Anterior cingulate cortex (tissue), 58 donors: Measurements from ENCODE around the gene BTBD2.

Source experiments
- DNase-seq, 58 donors: peaks; one replicate each; lab custom pipeline; 2025; lab: John Stamatoyannopoulos, UW

The BTBD2 gene

DNA sequence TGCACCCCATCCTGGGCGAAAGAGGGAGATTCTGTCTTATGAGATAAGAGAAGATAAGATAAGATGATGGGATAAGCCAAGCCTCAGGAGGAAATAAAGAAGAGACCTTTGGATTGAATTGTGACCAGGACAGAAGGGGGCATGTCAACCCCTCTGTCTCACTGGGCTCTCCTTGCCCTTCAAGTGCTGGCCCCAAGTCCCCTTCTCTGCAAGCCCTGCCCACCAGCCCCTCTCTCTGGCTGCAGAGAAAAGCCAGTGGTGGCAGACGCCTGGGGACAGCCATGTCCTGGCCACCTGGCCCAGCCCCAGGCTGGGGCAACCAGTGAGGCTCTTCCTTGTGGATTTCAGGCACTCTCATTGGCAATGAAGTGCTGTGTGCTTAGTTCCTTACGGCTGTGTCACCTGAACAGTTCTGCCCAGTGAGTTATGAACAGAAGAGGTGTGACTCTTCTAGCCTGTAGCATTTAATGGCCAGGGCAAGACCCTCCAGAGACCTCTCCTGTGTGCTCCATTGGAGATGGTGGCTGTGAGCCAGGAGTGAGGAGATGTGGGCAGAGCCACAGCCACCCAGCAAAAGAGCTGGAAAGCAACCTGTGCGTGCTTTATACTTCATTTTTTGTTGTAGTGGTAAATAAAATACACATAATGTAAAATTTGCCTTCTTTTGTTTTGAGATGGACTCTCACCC lies 6.1 kb upstream of the BTBD2 start:
- DNase-seq: no peak

GRCh38 chr19:2018752-2019151 lies 3.2 kb upstream of the BTBD2 start:
- no peak for DNase-seq

DNA sequence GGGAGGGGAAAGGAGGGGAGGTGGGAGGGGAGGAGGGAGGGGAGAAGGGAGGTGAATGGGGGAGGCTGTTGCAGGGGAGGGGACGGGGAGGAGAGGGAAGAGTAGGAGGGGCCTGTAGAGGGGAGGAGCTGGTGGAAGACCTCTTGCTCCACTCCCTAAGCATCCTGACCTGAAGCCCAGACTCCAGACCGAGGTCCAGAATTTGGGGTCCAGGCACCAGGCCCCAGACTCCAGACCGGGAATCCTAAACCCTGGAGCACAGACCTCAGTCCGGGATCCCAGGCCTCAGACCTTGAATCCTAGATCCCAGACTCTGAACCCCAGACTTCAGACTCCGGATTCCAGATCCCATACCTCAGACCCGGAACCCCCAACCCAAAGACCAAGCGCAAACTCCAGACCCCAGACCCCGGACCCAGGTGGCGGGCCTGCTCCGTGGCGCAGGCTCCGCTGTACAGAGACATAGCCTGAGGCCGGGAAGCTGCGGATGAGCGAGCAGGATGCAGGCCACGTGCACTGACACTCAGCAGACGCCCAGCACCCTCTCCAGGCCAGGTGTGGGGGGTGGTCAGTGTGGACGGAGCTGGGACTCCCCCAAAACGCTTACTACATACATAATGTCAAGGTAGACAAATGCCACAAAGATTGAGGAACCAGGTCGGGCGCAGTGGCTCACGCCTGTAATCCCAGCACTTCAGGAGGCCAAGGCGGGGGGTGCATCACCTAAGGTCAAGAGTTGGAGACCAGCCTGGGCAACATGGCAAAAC lies 710 bp upstream of the BTBD2 start:
- peak in 45 of 58 donors; percentile 14 to 81 (median 54) for DNase-seq

- peak in 2 of 58 donors; percentile 1 to 12 for DNase-seq
Observed at GRCh38 chr19:2014731-2015607, 545 bp downstream of the BTBD2 start.

GRCh38 chr19:2014131-2014571 lies 1.4 kb downstream of the BTBD2 start:
- no peak for DNase-seq

DNA sequence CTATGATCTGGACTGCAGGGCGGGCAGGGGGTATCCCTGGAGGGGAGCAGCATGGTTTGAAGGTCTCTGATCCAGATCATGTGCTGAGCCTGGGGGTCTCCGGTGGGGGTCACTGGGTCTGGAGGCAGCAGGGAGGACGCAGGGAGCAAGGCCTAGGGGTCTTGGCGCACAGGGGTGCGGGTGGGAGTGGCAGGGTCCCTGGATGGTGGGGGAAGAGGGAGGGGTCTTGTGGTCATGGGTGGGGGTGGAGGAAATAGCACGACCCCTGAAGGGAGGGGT lies 1.9 kb downstream of the BTBD2 start:
- DNase-seq: no peak

GRCh38 chr19:2012941-2013682 lies 2.4 kb downstream of the BTBD2 start:
- DNase-seq: no peak

DNA sequence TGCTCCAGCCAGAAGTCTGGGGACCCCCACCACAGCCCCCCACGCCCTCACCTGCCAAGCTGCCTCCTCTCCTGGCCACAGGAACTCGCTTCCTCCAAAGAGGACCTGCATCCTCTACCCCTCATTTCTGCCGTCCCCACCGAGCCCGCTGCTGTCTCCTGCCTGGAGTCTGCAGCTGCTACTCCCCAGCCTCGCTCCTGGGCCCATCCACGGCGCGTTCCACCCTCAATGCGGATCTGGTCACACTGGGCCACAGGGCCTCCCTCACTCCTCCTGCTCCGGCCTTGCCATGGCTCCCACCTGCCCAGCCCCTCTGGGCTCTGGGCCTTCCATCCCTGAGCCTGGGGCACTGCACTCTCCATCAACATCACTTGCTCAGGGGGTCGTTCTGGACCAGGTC lies 4.3 kb downstream of the BTBD2 start:
- DNase-seq: no peak

DNA sequence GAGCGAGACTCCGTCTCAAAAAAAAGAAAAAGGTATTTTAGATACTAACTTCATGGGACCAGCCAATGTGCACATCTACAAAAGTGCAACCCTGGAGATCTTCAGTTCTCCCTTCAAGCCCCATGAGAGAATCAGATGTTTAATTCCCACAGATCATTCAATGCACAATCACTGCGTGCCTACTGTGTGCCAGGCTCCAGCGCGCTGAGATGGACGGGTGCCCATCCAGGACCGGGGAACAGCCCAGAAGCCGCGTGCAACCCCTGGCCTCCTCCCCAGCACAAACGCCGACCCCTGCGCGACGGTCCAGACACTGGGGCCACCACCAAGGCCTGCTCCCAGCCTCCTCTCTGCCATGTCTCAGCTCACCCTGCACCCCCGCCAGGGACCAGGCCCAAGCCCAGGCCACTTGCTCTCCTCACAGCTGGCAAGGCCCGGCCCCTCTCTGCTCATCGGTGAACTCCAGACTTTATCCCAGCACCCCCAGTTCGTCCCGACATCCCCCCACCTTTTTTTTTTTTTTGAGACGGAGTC lies 5.3 kb downstream of the BTBD2 start:
- DNase-seq: no peak

DNA sequence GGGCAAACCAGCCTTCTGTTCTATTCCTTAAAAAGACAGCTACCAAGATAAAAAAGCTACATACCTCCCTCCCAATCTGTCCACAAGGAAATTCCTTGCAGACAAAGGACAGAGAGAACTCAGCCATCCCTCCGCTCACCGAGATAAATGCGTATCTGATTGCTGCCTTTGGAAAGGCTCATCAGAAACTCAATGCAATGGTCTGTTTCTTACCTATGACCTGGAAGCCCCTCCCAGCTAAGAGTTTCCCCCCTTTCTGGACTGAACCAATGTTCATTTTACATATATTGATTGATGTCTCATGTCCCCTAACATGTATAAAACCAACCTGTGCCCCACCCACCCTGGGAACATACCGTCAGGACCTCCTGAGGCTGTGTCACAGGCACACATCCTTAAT lies 11.6 kb downstream of the BTBD2 start:
- no peak for DNase-seq

DNA sequence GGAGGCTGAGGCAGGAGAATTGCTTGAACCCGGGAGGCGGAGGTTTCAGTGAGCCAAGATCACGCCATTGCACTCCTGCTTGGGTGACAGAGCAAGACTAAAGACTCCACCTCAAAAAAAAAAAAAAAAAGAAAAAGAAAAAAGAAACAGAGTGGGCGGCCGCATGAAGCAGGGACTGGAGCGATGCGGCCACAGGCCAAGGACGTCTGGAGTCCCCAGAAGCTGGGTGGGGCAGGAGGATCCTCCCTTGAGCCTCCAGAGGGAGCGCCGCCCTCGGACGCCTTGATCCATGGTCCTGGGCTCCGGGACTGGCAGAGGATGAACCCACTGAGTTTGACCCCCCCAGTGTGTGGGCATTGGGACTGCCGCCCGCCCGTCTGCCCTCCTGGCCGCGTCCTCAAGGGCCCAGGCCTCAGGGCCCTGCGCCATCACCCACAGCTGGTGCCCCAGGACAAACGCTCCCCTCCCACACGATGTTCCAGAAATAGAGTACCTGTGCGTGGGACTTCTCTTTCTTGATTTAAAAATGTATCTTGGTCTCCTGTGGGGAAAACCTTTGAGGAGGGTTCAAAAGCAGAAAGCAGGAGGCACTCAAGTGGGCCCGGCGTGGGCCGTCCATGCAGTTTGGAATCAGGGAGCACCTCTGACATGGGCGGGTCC lies 15.5 kb downstream of the BTBD2 start:
- no peak for DNase-seq

DNA sequence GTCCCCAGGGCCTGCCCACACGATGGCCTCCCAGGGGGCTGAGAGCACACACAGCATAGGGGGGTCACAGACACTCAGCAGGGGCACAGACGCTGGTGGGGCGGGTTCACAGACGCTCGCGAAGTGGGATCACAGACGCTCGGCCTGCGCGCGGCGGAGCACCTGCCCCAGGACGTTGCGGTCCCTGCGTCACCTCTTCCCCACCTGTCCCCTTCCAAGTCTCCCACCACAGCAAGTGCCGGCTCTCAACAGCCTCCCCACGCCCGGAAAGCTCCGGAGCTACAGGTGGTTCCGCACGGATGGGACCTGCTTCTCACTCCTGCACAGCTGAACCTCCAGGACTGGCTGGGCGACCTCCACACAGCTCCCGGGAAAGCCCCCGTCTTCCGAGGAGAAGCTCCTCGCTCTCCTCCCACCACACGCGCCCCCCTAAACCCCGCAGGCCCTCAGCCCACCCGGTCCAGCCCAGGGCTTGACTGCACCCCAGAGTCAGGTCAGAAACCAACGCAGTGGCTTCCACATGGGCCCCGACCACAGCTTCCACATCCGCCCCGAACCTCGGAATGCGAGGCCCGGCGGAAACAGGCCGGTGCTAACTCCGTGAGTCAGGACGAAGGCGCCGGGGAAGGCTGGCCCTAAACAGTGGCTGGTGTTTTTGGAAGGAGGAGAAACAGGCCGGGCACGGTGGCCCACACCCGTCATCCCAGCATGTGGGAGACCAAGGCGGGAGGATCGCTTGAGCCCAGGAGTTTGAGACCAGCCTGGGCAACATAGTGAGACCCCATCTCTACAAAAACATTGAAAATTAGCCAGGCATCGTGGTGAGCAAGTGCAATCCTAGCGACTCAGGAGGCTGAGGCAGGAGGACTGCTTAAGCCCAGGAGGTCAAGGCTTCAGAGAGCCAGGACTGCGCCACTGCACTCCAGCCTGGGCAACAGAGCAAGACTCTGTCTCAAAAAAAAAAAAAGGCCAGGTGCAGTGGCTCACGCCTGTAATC lies 16.5 kb downstream of the BTBD2 start:
- no peak for DNase-seq

- no peak for DNase-seq
Observed at GRCh38 chr19:1997353-1998233, 17.9 kb downstream of the BTBD2 start.

DNA sequence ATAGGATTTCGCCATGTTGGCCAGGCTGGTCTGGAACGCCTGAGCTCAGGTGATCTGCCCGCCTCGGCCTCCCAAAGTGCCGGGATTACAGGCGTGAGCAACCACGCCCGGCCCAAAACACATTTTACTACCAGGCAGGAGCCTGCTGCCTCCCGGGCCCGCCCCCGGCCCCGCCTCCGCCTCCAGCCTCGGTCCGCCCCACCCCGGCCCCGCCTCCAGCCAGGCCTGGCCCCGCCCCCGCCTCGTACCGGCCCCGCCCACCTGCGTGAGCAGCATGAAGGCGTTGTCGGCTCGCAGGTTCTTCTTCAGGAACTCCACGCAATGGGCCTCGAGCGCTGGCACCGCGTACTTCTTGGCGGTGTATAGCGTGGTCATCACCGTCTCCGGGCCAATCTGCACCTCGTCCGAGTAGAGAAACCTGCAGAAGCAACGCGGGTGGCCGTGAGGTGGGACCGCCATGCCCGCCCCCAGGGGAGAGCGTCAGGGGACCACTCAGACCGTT lies 22.7 kb downstream of the BTBD2 start:
- DNase-seq: no peak

DNA sequence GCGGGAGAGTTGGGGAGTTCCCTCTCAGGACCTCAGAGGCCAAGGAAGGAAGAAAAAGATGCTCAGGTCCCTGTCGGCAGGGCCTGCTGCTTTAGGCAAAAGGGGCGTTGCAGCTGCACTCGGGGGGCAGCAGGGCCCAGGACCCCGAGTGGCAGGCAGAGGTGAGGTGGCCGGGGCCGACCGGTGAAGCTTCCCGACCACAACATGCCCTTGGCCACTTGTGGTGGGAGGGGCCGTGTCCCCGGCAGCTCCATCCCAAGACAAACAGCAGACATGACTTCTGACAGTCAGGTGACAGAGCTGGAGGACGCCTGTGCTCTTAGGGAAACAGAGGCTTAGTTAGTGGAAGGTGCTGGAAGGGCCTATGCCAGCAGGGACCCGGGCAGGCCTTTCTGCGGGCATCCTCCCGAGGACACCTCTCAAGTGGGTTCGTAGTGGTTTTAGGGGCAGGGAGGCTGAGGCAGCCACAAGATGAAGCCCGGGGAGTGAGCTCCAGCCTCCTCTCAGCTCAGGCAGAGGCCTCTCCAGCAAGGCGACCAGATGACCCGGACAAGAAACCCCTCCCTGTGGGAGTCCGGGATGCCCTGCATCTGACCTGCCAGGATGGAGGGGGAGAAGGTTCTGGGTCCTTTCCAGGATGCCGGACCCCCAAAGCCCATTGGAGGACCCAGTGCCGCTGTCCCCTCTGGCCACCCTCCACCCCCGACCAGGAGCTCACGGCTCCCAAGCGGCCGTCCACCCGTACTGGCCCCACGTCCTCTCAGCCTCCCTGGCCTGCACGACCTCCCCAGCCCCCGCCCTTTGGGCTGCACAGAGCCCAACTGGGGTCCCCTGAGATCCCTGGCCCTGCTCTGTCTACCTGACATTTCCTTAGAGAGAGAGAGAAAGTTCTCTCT lies 24.2 kb downstream of the BTBD2 start:
- DNase-seq: no peak
